Neutrophil (primary cell): ENCODE data around the gene DNAH10.

ENCODE experiments used
- H3K27ac ChIP-seq: fragments of 200-600 bp; sonication (generic); 2 replicates; pipeline ENCODE4 v1.5.1; 2016; ENCODE audit warnings: mild to moderate bottlenecking, moderate library complexity
- H3K27me3 ChIP-seq: fragments of 200-600 bp; sonication (generic); 2 replicates; pipeline ENCODE4 v1.6.0; 2016; ENCODE audit warnings: mild to moderate bottlenecking
- H3K36me3 ChIP-seq: fragments of 200-600 bp; sonication (generic); 2 replicates; pipeline ENCODE4 v1.5.1; 2017
- H3K4me1 ChIP-seq, 2 experiments: fragments of 200-600 bp in 1 of 2; sonication (generic) in 1 of 2; 1 replicate in 1 of 2; 2 replicates in 1 of 2; pipeline versions ENCODE4 v1.5.1 to v1.6.1; 2013 to 2016; ENCODE audit warnings: low read depth in 1 of 2, low read length in 1 of 2, mild to moderate bottlenecking in 1 of 2, moderate library complexity in 1 of 2; ENCODE audit not compliant: control insufficient read depth in 1 of 2, insufficient read depth in 1 of 2
- H3K4me3 ChIP-seq, 2 experiments: fragments of 200-600 bp in 1 of 2; sonication (generic) in 1 of 2; 1 replicate in 1 of 2; 2 replicates in 1 of 2; pipeline ENCODE4 v1.5.1; 2013 to 2016; ENCODE audit warnings: low read depth in 1 of 2, low read length in 1 of 2, mild to moderate bottlenecking in 1 of 2, moderate library complexity in 1 of 2
- H3K9me3 ChIP-seq: fragments of 200-600 bp; sonication (generic); 2 replicates; pipeline ENCODE4 v1.5.1; 2016
- CTCF ChIP-seq: fragments of 200-600 bp; sonication (generic); IDR thresholded peaks from 2 replicates; pipeline ENCODE4 v1.5.1; 2016; ENCODE audit warnings: antibody characterized with exemption

The DNAH10 gene

GRCh38 chr12:123815968-123816367 lies 53.9 kb downstream of the DNAH10 start:
- Histone ChIP-seq H3K27ac (no peak overlapping the region), H3K4me1 (no peaks in the 10 kb centered on the region), H3K36me3 (no peaks in the 10 kb centered on the region), H3K4me3 (no peak overlapping the region), H3K27me3 (no peaks in the 10 kb centered on the region), H3K9me3 (no peaks in the 10 kb centered on the region)
- no peak for TF ChIP-seq CTCF

DNA sequence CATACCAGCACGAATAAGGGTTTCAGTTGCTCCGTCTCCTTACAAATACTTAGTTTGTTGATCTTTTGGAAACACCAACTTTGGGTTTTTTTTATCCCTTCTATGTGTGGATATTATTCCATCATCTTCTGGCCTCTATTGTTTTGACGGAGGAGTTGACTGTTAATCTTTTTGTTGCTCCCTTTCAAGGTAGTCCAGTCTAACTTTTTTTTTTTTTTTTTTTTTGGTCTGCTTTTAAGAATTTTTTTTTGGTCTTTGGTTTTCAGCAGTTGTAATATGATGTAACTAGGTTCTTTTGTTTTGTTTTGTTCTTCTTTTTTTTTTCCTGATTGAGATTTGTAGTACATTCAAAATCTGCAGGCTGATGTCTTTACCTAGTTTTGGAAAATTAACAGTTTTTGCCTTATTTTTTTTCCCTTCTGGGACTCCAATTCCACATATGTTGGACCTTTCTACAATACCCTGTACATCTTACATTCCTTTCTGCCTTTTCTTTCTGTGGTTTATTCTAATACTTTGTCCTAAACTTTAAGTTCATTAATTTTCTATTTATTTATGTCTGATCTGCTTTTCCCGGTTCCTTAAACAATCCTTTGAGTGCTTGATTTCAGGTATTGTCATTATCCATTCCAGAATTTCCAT lies 54.9 kb downstream of the DNAH10 start:
- Histone ChIP-seq H3K27ac (no peak overlapping the region), H3K36me3 (no peaks in the 10 kb centered on the region), H3K27me3 (no peaks in the 10 kb centered on the region), H3K4me3 (no peak overlapping the region), H3K4me1 (no peaks in the 10 kb centered on the region), H3K9me3 (no peaks in the 10 kb centered on the region)
- TF ChIP-seq CTCF: no peak

DNA sequence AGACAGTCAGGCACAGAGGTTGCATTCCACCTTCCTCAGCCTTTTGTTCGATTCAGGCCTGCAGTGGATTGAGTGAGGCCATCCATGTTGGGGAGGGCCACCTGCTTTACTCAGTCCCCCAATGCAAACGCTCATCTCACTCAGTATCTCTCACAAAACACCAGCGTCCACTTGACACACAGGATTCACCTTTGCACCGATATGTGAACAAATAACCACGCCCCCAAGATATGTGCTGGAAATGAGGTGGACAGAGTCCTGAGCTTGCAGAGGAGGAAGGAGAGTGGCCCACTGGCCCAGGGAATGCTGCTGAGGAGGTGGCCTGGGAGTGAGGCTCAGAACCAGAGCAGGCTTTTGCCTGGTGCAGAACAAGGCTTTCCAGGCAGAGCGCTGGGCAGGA lies 60.7 kb downstream of the DNAH10 start:
- H3K4me1 ChIP-seq: no peaks in the 10 kb centered on the region
- no peak for TF ChIP-seq CTCF

DNA sequence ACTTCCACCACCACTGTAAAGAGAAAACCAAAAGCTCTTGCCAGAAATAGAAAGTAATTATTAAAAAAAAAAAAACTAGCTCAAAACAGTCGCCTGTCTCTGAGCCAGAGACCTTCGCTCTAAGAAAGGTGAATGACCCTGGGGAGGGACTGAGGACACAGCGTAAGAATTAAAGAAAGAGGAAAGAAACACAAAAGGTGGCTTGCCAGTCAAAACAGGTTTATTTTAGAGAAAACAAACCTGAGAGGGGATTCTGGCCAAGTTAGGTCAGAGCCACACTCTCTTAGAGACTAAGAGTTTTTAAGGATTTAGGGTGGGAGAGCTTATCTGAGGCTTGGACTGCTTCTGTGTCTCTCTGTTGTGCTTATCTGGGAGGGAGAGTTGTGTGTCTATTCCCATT lies 66.0 kb downstream of the DNAH10 start:
- H3K4me3 ChIP-seq: no peak overlapping the region
- no peak for TF ChIP-seq CTCF
- H3K27ac ChIP-seq: no peak overlapping the region
- H3K36me3 ChIP-seq: no peaks in the 10 kb centered on the region
- no peaks in the 10 kb centered on the region for H3K9me3 ChIP-seq
- H3K4me1 ChIP-seq: no peaks in the 10 kb centered on the region
- no peaks in the 10 kb centered on the region for H3K27me3 ChIP-seq

More for the DNA sequence above, 60.7 kb downstream of the DNAH10 start:
- H3K9me3 ChIP-seq: no peaks in the 10 kb centered on the region
- no peaks in the 10 kb centered on the region for H3K36me3 ChIP-seq
- H3K27ac ChIP-seq: no peak overlapping the region
- H3K27me3 ChIP-seq: no peaks in the 10 kb centered on the region
- no peak overlapping the region for H3K4me3 ChIP-seq

DNA sequence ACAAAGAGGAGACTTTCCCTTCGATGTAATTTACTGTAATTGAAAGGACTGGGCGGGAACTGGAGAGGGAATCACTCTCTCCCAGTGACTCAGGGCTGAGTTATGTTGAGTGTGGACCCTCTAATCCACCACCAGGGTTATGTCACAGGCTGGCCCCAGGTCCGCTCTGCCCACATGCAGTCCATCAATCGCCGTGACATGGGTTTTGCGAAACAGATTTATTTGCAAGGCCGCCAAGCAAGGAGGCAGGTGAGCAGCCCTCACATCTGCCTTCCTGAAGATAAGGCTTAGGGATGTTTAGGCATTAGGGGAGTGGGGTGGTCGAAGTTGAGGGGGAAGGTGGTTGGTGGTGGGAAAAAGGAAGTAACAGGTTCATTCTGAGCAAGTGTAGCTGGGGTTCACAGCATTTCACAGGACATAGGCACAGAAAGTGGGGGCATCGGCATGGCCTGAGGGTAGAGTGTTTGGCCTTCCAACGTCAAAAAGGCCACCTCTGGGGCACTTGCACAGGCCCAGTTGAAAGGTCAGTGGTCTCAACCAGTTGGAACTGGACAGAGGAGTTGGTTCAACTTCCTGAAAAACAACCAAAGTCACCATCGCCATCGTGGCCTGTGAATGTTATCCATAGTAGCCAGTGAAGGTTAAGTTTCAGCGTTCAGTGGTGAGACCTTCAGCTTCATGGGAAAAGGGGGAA lies 66.9 kb downstream of the DNAH10 start:
- Histone ChIP-seq H3K4me1 (no peaks in the 10 kb centered on the region), H3K9me3 (no peaks in the 10 kb centered on the region), H3K27me3 (no peaks in the 10 kb centered on the region), H3K4me3 (no peak overlapping the region), H3K27ac (no peak overlapping the region), H3K36me3 (no peaks in the 10 kb centered on the region)
- no peak for TF ChIP-seq CTCF
